SKM-1 treated with dmso at 0.1 percent for 144 hours (cell line): ENCODE results near the gene CHRDL1.

ENCODE experiments used
- DNase-seq: peaks from one replicate; lab custom pipeline; 2025; ENCODE audit not compliant: unreplicated experiment; lab: John Stamatoyannopoulos, UW

CHRDL1 gene

DNA sequence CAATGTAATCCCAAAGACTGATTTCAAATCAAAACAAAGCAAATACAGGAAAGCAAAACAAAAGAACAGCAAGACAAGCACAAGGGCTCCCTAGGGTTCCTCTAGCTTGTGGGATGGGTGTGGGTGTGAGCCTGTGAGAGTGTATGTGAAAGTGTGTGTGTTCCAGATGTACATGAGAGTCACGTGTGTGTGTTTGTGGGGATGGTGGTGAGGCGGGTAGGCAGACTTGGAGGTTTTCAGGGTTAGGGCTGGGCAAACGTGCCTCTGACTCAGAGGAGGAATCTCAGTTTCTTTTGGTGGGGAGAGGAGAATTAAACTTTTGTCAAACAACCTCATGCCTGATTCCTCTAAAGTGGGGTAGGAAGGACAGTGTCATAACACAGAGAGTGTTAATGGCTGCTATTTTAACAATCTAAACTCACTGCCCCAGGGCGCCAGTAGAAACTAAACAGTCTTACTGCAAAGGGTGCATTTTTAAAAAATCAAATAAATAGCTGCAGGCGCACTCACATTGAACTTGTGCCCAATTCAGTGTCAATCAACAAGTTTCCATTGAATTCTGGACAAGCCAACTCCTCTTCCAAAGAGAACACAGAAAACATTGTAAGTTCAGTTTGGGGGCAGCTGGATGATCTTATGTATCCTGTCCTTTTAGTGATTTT is 51.8 kb downstream of the CHRDL1 start:
- DNase-seq: no peak

DNA sequence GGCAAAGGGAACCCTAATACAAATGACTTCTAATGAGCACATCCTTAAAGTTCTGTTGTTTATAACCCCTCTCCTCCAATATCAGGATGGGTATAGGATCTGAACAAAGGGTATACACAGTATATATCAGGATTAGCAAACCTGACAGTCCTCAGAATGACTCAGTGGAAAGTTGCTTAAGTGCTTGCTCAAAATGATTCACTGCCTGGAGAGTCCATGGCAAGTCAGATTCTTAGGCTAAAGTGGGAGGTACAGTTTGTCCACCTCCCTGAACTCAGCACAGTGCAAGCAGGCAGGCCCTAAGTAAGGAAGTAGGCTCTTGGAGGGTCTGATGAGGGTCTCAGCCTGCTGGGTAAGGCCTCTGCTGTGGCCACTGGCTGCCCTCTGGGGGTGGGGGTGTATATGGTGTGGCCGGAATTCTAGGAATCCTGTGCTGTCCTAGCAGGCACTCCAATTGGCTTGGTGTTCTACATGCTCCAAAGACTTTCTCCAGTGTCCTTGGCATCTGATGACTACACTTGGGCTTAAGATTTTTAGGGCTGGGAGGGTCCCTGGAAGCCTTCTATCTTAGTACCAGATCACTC is 54.3 kb downstream of the CHRDL1 start:
- no peak for DNase-seq

DNA sequence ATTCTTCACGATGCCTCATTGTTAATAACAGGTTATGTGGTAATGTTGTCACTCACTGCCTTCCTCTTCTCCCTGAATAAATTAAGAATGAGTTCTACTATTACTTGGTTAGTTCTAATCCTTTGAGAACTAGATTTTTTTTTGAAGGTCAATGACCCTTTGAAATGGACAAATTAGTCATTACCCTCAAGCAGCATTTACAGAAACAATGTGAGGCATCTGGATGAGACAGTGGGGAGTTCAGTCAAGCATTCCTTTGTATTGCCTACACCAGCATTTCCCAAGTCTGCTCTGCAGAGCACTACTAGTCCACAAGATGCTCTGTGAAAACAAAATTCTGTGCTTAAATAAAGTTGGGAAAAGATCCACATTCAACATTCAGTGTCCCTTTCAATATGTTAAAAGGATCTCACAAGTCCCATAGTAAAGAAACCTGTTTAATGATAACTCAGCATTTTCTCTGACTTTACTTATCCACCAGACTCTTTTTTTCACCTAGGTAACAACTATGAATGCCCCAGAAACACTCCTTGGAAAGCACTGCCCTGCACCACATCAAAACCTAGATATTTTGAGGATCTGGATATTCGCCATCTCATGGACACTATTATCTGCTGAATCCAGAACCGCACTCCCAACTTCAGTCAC is 60.6 kb downstream of the CHRDL1 start:
- DNase-seq: no peak

DNA sequence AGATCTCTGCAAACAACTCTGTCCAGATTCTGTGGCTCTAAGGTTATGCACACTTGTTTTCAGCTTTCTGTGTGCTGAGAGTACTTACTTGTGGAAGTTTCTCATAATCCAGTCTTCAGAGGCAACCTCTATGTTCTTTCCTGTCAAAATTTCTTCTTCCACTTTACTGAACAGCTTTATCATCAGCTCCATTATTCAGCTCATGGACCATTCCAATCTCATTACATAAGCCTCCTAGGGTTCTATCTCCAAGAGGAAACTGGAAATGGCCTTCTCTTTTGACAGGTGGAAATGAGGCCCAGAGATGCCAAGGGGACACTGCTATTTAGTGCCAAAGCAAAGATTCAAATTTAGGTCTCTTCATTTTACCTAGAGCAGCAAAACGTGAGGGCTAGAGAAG is 61.3 kb downstream of the CHRDL1 start:
- DNase-seq: no peak

DNA sequence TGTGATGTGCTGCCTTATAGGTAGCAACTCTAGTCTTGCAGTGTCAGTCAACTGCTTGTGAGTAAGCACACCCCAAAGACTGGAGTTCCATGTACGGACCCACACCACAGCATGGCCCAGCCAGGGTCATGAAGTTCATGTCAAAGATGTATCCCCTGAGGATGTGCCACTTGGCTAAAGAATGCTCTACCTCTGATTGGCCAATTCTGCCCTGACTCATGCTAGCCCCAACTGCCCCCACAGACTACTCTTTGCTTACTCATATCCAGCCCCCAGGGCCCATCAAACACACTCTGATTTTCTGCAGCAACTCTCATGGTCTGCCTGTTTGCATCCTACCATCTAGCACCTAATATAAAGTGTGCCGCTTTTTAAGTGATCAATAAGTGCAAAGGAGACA is 62.5 kb downstream of the CHRDL1 start:
- no peak for DNase-seq

DNA sequence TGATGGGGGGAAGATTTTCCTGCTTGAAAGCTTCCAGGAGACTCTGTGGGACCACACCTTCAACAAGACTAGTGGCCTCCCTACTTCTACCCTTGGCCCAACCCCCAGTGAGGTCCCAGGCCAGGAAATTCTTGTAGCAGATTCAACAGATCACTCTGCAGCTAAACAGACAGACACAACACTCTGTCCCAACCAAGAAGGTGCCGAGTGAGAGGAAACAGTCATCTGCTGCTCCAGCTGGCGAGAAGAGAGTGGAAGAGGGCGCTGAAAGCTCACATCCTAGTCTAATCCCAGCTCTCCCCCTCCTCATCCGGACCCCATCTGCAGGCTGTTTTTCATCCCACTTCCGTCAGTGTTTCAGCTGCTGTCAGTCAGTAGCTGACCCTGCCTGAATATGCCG is 63.4 kb downstream of the CHRDL1 start:
- no peak for DNase-seq

DNA sequence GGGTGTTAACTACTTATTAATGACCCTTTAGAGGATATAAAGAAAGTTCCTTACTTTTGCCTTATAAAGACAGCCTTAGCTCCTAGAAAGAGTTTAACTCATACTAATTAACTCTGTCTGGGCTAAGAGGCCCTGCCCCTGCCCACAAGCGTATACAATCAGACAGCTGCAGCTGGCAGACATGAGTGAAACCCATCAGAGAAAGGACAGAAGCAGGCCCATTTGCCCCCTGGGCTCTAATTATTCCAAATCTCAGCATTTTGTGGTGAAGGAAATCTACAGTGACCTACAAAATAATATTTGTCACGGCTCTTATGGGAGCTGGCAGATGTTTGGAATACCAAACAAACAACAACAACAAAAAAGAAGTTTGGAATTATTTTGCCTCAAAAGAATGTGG is 71.8 kb downstream of the CHRDL1 start:
- DNase-seq: no peak

DNA sequence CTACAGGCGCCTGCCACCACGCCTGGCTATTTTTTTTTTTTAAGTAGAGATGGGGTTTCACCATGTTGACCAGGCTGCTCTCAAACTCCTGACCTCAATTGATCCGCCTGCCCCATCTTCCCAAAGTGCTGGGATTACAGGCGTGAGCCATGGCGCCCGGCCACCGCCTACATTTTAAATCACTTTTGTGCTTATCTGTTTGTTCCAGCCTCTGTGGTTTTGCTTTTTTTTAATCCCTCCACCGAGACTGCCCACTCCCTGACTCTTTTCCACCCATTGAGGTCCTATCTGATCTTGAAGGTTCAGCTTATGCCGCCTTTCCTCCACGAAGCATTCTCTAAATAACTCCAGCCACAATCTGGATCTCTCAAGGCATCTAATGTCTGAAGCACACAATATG is 73.5 kb downstream of the CHRDL1 start:
- DNase-seq: no peak

DNA sequence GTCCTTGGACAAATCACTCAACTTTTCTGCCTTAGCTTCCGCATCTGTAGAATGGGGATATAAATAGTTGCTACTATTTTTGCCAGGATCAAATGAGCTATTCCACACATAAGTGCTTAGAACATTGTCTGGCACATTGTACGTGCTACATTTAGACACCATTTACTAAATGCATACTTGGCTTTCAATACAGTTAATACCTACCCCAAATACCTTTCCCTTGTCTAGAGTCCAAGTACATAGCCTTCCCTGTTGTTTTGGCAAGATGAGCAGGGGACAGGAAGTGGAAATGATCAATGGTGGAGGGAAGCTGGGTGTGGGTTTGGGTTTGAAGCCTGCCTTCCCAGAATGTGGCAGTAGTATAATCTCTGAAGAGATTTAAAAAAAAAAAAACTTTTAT is 82.0 kb downstream of the CHRDL1 start:
- no peak for DNase-seq

DNA sequence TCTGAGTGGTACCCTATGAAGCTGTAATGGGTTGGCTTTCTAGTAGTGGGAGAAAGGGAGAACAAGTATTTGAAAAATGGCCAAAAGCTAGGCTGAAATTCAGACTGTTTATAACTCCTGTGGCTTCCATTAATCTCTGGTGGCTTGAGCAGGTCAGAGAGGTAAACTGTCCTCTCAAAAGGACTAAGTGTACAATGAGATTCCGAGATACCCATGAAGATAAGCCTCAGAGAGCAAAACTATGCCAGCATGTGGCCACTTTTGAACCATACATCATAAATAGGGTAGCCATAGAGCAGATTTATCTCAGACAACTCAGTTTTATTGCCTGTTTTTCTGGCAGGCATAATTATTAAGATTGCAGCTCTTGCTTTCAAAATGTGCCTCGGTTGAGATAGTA is 89.2 kb downstream of the CHRDL1 start:
- no peak for DNase-seq

DNA sequence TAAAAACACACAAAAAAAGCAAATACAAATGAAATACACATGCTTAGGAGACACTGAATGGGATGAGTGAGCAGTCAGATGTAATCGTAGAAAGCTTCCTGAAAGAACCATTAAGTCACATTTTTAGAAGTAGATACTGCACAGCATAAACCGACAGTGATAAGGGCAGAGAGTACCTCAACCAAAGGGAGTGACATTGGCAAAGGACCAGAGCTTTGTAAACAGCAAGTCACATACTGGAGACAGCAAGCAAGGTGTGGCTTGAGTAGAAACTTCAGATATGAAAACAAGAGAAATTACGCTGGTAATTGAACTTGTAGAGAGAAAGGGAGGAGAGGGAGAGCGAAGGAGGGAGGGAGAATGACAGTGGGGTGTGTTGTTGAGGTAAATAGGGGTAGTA is 92.0 kb downstream of the CHRDL1 start:
- DNase-seq: no peak

DNA sequence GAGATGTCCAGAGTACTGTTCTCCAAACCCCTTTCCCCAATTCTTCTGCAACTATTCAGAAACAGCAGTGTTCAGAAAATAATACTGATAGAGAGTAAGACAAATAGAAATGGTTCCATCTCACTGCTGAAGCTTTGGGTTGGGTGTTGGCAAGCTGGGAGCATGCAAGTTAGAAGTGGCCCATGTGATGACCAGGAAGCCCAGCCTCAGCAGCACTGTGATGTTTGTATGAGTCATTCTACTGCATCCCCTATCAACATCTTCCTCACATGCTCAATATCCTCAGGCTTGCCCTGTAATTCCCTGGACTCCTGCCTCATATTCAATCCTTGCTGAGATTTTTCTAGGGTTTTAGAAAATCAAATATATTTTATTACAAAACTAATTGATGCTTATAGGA is 96.5 kb downstream of the CHRDL1 start:
- DNase-seq: no peak

DNA sequence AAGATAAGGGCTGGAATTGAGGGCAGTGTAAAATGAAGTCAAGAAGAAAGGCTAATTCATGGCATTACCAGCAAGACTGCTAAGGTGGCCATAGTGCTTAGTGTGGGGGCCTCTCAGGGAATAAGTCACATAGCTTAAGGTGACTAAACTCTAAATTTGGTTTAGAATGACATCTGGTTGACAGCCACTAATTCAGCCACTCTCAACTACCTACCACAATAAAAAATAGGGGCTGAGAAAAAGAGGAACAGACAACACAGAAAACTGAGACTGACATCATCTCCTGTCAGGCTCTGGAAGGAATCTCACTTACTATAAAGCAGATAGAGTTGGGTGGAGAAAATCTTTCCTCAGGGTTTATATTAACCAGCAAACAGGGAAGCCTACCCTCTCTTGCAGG is 96.9 kb downstream of the CHRDL1 start:
- no peak for DNase-seq

DNA sequence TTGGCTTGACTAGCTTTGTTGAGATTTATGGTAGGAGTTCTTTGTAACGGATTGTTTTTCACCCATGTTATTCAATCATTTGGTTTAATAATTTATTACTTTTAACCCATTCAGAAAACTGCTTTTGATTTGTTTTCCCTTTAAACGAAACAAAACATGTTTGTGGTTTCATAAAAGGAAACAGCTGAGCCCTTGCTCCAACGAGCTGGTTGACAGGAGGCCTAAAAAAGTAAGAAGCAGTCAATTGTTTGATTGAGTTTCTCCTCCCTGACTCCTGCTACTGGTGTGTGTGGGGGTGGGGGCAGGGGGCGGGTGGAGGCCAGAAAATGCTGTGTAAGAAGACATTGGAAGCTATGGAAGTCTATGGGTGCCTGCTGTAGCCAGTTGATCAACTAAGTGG is 102.8 kb downstream of the CHRDL1 start:
- DNase-seq: no peak

DNA sequence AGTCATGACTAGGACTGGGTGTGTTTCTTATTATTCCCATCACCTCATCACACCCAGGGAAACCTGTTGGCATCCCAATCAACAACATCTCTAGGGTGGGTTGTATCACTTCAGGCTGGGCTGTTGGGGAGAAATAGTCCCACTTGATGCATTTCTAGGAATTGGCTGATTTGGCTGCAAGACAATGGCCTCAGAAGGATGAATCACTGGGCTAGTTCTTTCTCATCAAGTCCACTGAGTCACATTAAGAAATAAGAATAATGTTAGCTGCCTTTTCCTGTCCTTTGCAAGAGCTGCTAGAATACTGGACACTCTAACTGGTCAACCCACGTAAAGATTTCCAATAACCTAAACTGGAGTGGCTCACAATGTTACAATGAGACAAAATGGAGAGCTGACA is 104.2 kb downstream of the CHRDL1 start:
- DNase-seq: no peak

DNA sequence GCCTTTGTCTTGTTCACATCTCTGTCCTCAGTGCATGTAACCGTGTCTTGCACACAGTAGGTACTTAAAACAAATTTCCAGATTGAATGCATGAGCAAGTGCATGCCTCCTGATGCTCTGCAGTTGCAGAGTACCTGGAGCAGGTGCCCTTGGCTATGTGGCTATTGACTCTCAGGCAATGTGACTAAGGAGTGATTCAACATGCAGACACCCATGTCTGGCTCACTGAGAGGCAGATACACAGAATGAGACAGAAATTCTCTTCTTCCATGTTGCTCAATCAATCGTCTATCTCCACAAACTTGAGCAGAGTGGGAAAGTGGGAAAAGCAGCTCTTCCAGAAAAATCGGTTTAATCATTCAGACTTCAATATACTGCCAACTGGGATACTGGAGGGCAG is 111.0 kb downstream of the CHRDL1 start:
- DNase-seq: no peak

DNA sequence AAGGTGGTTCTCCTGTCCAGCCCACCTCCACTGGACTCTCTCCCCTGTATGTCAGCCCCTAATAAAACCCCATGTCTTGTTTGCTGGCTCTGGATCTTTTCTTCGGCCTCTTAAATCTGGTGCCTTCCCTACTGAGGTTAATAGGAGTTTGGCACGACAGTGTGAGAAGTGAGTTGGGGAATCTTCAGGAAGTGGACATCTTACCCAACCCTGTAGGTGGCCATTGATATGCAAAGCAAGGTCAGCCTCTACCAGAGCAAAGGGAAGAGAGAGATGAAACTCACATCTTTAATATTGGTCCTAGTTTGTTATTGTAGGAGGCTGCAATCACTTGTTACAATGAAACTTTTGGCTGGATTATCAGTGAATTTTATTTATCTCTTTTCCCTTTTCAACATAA is 111.7 kb downstream of the CHRDL1 start:
- DNase-seq: no peak

DNA sequence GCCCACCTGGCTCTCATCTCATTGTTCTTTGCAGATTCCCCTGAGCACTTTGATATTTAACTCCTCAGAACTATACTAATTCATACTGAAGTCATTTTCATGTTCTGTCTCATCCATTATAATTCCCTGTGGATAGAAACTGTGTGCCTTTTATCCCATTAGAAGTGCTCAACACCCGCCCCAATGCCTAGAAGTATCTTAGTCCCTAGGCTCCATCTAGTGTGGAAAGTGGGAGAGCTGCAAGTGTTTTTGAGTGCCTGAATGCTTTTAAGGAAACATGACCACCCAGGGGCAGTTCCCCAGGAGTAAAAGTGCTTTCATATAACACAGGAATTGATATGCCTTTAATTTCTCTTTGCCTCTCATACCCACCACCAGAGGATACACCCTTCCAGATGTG is 117.0 kb downstream of the CHRDL1 start:
- DNase-seq: no peak

DNA sequence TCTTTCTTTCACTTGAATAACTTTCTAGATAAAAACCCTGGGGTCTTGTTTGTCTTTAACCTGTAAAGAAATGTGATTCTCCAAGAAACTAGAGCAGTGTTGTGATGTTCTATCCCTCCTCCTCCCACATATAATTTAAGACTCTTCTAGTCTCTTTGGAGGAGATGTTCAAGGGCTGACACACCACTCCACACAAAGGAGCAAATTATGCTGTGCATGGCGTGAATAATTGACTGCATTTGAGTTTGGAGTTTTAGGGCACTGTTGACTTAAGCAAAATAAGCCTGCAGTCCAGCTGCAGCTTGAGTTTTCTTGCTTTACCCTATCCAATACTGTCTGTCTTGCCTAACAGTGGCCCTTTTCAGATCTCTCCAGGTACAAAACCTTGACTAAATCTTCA is 119.7 kb downstream of the CHRDL1 start:
- no peak for DNase-seq

DNA sequence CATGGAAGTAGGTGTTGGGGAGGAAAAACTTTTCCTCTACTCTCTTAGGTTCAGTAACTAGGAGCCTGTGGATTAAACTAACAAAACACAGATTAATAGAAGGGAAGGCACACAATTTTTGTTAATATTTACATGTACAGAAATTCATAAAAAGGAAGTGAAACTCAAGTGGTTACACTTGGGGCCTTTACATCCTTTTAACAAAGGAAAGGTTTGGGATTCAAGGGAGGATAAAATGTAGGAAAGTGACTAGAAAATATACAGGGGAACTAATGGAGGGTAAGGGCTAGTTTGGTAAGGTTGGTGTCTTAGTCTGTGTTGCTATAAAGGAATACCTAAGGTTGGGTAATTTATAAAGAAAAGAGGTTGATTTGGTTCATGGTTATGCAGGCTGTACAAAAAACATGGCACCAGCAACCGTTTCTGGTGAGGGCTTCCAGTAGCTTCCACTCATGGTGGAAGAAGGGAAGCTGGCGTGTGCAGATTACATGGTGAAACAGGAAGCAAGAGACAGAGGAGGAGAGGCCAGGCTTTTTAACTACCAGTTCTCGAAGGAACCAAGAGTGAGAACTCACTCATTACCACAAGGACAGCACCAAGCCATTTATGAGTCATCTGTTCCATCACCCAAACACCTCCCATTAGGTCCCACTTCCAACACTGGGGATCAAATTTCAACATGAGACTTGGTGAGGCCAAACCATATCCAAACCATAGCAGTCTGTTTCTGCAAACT is 124.4 kb downstream of the CHRDL1 start:
- no peak for DNase-seq

DNA sequence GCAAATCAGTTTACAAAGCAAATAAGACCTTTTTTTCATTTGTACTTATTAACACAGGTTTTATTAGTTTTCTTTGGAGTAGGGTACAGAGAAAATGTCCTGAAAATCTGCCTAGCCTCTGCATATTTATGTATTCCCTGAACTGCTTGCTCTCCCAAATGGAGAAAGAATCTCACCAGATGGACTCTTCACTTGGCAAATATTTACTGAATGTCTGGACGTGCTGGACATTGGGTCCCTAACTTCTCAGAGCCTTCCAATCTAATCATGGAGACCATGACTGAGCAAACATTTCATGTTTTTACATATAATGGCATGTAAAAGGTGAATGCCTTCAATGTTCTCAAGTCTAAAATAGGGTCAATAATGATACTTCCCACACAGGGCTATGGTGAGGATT is 126.0 kb downstream of the CHRDL1 start:
- DNase-seq: no peak

DNA sequence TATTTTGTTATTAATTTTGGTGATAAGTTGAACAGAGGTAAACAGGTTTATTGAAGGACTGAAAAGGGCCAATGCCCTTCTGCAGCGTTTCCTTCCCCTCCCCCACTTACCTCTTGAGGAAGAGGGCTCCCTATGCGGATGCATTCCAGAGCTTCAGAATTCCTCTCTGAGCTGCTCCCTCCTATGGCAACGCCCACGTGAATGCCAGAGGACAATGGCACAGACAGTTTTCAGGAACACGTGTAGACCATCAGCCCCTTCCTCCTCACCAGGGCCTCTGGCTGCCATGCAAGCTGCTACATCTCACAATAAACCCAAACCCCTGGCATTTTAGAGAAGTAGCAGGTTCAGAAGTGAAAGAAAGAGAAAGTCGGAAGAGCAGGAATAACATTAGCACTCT is 127.9 kb downstream of the CHRDL1 start:
- no peak for DNase-seq
